Coronary artery (tissue), 2 donors: ENCODE measurements around the gene PLCH2.

Source experiments
- DNase-seq: peaks from one replicate; pipeline ENCODE4 v3.0.0-alpha.2; 2017; ENCODE audit warnings: low spot score
- H3K27ac ChIP-seq, 2 donors: fragments of 200-600 bp; sonication (generic); one replicate each; pipeline ENCODE4 v1.5.1; 2016 to 2019
- H3K4me3 ChIP-seq: fragments of 200-600 bp; sonication (generic); 2 replicates; pipeline ENCODE4 v1.5.1; 2016; ENCODE audit warnings: mild to moderate bottlenecking, moderate library complexity
- TF ChIP-seq, protein P1 (sequence below): fragments of 200-600 bp; sonication (generic); IDR thresholded peaks from one replicate; pipeline ENCODE4 v1.5.1; 2019; ENCODE audit warnings: antibody characterized with exemption

Gene PLCH2

DNA sequence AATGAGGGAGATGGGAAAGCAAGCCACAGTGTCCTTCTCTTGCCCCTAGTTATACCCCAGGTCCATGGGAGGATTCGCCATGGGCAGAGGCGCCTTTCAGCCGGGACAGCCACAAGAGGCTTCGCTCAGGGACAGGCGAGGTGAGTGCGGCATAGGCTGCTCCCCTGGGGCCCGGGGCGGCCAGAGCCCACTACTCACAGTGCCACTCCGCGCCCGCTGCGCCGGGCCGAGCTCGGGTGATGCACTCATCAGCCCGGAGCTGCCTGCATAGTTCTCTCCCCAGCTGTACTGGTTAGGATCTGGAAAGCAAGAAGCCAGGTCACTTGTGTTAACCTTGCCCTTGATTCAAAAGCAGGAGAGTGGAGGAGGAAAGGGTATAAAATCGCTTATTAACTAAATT is 41.9 kb downstream of the PLCH2 start:
- Histone ChIP-seq H3K4me3 (no peak overlapping the region), H3K27ac (no peak overlapping the region)
- TF ChIP-seq, protein P1, sequence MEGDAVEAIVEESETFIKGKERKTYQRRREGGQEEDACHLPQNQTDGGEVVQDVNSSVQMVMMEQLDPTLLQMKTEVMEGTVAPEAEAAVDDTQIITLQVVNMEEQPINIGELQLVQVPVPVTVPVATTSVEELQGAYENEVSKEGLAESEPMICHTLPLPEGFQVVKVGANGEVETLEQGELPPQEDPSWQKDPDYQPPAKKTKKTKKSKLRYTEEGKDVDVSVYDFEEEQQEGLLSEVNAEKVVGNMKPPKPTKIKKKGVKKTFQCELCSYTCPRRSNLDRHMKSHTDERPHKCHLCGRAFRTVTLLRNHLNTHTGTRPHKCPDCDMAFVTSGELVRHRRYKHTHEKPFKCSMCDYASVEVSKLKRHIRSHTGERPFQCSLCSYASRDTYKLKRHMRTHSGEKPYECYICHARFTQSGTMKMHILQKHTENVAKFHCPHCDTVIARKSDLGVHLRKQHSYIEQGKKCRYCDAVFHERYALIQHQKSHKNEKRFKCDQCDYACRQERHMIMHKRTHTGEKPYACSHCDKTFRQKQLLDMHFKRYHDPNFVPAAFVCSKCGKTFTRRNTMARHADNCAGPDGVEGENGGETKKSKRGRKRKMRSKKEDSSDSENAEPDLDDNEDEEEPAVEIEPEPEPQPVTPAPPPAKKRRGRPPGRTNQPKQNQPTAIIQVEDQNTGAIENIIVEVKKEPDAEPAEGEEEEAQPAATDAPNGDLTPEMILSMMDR: no peak
- DNase-seq: no peak

DNA sequence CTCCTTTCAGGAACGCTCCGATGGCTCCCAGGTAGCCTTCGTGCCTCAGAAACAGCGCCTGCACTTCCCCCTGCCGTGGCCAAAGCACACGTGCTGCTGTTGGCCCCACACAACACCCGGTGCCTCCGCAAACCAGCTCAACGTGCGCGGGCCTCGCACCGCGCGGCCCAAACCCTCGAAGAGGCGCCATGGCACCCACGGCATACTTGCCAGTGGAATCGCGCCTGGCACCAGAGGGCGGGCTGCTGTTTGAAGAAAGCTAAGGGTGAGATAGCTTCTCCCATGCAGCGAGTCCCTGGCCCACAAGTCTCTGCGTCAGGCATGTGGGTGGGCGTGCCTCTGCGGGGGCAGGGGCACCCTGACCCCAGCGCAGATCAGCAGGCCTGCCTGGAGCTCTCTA is 42.4 kb downstream of the PLCH2 start:
- DNase-seq: no peak
- TF ChIP-seq, protein P1: no peak
- Histone ChIP-seq H3K27ac (no peak overlapping the region), H3K4me3 (no peak overlapping the region)

DNA sequence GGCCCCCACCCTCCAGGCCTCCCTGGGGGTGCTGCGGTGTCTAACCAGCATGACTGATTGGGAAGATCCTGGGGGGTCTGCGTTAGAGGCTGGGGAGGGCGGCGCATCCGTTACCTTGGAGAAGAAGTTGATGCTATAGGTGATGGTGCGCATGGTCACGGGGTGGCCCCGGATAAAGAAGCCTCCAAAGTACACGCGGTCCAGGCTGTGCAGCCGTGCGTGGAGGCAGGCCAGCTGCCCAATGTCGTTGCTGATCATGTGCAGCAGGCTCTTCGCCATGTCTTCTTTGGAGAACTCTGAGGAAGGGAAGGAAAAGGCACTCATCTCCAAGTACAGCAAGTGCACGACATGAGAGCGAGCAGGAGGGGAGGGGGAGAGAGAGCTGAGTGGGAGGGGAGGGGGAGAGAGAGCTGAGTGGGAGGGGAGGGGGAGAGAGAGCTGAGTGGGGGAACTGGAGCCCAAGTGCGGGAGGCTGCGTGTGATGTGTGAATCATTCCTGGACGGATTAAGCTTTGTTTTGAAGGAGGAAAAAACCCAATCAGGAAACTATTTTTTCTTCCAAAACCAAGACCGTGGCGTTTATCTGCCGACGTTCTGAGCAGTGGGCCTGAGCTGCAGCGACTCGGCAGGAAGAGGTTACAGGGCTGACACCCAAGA is 43.1 kb downstream of the PLCH2 start:
- H3K27ac ChIP-seq: no peak overlapping the region
- DNase-seq: no peak
- H3K4me3 ChIP-seq: no peak overlapping the region
- TF ChIP-seq, protein P1: no peak

DNA sequence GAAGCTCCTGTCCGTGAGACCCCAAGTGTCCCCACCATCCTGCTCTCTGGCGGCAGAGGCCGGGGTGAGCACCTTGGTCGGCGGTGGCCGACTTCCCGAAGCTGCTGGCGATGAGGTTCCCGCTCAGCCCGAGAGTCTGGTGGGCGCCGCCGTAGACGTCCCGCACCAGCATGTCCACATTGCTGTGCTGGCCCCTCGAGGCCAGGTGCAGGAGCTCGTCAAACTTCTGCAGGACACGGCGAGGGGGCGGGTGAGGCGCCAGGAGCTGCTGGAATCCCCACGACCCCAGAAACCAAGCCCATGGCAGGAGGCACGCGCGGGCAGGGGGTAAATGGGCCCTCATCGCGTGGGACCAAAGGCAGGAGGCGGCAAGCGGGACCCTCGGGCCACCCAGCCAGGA is 43.6 kb downstream of the PLCH2 start:
- TF ChIP-seq, protein P1: no peak
- no peak overlapping the region for H3K27ac ChIP-seq
- no peak overlapping the region for H3K4me3 ChIP-seq
- no peak for DNase-seq

DNA sequence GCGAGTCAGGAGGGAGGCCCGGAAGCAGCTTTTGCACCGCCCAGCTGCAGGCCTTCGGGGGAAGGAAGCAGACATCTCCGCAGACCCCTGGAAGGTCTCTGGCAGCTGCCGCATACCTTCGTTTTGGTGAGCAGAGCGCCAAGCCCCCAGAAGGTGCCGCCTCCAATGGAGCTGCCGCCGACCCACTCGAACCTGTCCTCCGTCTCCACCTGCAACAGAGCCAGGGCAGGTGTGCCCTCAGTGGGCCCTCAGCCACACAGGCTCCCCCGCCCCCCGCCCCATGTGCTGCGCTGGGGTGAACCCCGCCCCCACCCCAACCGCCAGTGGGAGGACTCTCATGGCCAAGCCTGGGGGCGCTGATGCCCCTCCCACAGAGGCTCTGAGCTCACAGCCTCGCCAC is 44.1 kb downstream of the PLCH2 start:
- DNase-seq: no peak
- Histone ChIP-seq H3K27ac (no peak overlapping the region), H3K4me3 (no peak overlapping the region)
- TF ChIP-seq, protein P1: no peak

DNA sequence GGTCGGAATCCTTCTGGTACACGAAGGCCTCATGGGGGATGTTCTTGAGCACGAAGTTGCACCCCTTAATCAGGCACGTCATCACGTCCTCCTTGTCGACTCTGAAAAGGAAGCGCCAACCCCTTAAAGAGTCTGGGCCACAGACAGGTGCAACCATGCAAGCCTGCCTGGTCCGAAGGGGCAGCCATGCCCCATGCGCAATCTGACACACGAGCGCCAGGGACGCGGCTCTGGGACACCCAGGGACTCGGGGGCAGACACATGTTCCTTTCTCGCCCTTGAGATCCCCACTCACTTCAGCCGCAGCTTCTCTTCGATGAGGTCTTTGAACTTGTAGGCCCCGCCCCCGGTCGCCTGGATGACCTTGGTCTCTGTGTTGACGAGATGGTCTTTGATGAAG is 44.7 kb downstream of the PLCH2 start:
- no peak for DNase-seq
- TF ChIP-seq, protein P1: no peak

DNA sequence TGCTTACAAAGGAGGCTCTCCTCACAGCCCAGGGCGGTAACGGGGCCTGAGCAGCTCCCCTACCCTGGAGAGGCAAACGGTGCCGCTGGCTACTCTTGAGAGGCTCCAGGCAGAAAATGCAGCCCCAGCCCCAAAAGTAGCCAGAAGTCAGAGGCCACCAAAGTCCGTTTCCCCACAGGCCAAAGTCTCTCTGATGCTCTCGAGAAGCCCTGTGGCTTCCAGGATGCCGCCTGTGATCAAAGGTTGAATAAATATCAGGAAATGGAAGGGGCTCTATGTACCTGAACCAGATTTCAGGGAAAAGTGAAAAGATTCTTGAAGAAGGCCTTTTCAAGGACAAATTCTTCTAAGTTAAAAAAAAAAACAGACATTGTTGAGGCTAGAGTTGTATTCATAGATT is 46.1 kb downstream of the PLCH2 start:
- Histone ChIP-seq H3K27ac (no peak overlapping the region), H3K4me3 (no peak overlapping the region)
- TF ChIP-seq, protein P1: no peak
- no peak for DNase-seq

More for the DNA sequence above, 44.7 kb downstream of the PLCH2 start:
- Histone ChIP-seq H3K27ac (no peak overlapping the region), H3K4me3 (no peak overlapping the region)
